Measurements from ENCODE around the gene YTHDC2.

DNA sequence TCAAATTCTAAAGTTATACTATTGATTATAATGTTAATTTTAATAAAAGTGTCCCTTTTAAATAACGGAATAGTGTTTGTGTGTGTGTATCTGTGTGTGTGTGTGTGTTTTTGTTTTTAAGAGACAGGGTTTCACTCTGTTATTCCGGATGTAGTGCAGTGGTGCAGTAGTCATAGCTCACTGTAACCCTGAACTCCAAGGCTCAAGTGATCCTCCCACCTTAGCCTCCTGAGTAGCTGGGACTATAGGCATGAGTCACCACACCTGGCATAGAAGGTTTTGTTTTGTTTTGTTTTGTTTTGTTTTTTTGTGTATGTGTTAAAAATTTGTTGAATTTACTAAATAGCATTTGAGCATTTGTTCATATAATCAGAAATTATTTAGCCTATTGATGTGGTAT lies 64.6 kb downstream of the YTHDC2 start:
- TF ChIP-seq, protein P1, sequence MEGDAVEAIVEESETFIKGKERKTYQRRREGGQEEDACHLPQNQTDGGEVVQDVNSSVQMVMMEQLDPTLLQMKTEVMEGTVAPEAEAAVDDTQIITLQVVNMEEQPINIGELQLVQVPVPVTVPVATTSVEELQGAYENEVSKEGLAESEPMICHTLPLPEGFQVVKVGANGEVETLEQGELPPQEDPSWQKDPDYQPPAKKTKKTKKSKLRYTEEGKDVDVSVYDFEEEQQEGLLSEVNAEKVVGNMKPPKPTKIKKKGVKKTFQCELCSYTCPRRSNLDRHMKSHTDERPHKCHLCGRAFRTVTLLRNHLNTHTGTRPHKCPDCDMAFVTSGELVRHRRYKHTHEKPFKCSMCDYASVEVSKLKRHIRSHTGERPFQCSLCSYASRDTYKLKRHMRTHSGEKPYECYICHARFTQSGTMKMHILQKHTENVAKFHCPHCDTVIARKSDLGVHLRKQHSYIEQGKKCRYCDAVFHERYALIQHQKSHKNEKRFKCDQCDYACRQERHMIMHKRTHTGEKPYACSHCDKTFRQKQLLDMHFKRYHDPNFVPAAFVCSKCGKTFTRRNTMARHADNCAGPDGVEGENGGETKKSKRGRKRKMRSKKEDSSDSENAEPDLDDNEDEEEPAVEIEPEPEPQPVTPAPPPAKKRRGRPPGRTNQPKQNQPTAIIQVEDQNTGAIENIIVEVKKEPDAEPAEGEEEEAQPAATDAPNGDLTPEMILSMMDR (IDR thresholded peaks at IDR 0.05), result no peak
- TF ChIP-seq POLR2A (IDR thresholded peaks at IDR 0.05) (no peak), EP300 (IDR thresholded peaks at IDR 0.05) (no peak), POLR2AphosphoS5 (IDR thresholded peaks at IDR 0.05) (no peak)
